Activated T-cell treated with anti-CD3 and anti-CD28 coated beads, Interleukin-2, amount 50 U/mL, for 72 hours (primary cell): ENCODE results near the gene IDI1. TPM values are rescaled to one million over a fixed set of nuclear protein-coding genes. Genes with fewer than 3 reads are reported as not detected.
A peak's percentile ranks its signal among the peaks of the same experiment; 100 is the strongest.
"Not testable (repeated sequence)": the region's sequence is repeated elsewhere in the genome, so short reads cannot be mapped to it uniquely, and the experiment has no call there.

Experiments
- ATAC-seq, 2 donors: fragments of 150-1000 bp; cut with Tn5 transposase; replicated peaks in 1 of 2; 2 replicates each; pipeline ENCODE4 v1.10.0; 2021; ENCODE audit warnings: moderate library complexity in 2 of 2, mild to moderate bottlenecking in 1 of 2
- DNase-seq, 2 donors: peaks; one replicate each; pipeline ENCODE4 v3.0.0; 2021 to 2022; ENCODE audit warnings: mixed read lengths in 1 of 2
- H3K27ac Mint-ChIP-seq: one replicate; pipeline ENCODE4 v1.8.0; 2022; ENCODE audit warnings: mild to moderate bottlenecking, moderate library complexity, mixed read lengths
- H3K27me3 Mint-ChIP-seq: one replicate; pipeline ENCODE4 v1.8.0; 2022; ENCODE audit warnings: low read depth, mixed read lengths
- H3K36me3 Mint-ChIP-seq, 2 donors: one replicate each; pipeline ENCODE4 v1.8.0; 2022; ENCODE audit warnings: mixed read lengths in 2 of 2, mild to moderate bottlenecking in 1 of 2; ENCODE audit not compliant: insufficient read depth in 2 of 2
- H3K4me1 Mint-ChIP-seq: one replicate; pipeline ENCODE4 v1.8.0; 2022; ENCODE audit warnings: low read depth, mixed read lengths
- H3K4me3 Mint-ChIP-seq, 2 donors: one replicate each; pipeline ENCODE4 v1.8.0; 2022; ENCODE audit warnings: mild to moderate bottlenecking in 2 of 2, mixed read lengths in 2 of 2, moderate library complexity in 2 of 2
- H3K9me3 Mint-ChIP-seq, 2 donors: one replicate each; pipeline ENCODE4 v1.8.0; 2022; ENCODE audit warnings: mixed read lengths in 2 of 2
- total RNA-seq, 2 donors: library from RNA; stranded (reverse); gene quantifications; one replicate each; pipeline ENCODE4 v1.2.3, GENCODE V29; 2022

The IDI1 gene
- total RNA-seq, 2 donors from 2014 or later, result 37.4 to 46.7 TPM

GRCh38 chr10:1038769-1039168, 10.2 kb downstream of the IDI1 start:
- H3K27ac Mint-ChIP-seq, H3K9me3 Mint-ChIP-seq, ATAC-seq, DNase-seq, H3K4me3 Mint-ChIP-seq, H3K27me3 Mint-ChIP-seq, H3K4me1 Mint-ChIP-seq: not testable (repeated sequence)
- H3K36me3 Mint-ChIP-seq, result peaks cover 4 to 11% of the 10 kb centered on the region in 2 donors

- ATAC-seq (no peak), DNase-seq (no peak)
- H3K9me3 Mint-ChIP-seq, result no peaks in the 10 kb centered on the region
- H3K36me3 Mint-ChIP-seq, result peaks cover 0 to 6% of the 10 kb centered on the region in 2 donors
- no peak overlapping the region for H3K4me3 Mint-ChIP-seq
- H3K27me3 Mint-ChIP-seq, result no peaks in the 10 kb centered on the region
- H3K27ac Mint-ChIP-seq, result no peak overlapping the region
- H3K4me1 Mint-ChIP-seq, result no peaks in the 10 kb centered on the region
Observed at GRCh38 chr10:1037098-1037497, 11.8 kb downstream of the IDI1 start.

GRCh38 chr10:1036341-1036791, 12.6 kb downstream of the IDI1 start:
- Mint-ChIP-seq H3K27ac (peak overlapping the region; percentile 68), H3K9me3 (no peaks in the 10 kb centered on the region), H3K36me3 (peaks cover 0 to 6% of the 10 kb centered on the region in 2 donors), H3K4me1 (no peaks in the 10 kb centered on the region), H3K4me3 (peak overlapping the region in 1 of 2 donors; percentile 36), H3K27me3 (no peaks in the 10 kb centered on the region)
- DNase-seq (peak in 1 of 2 donors; percentile 41), ATAC-seq (peak; percentile 69 to 99)

- no peak for ATAC-seq
- no peak for DNase-seq
- Mint-ChIP-seq H3K27me3 (no peaks in the 10 kb centered on the region), H3K4me3 (no peak overlapping the region), H3K36me3 (peaks cover 0 to 4% of the 10 kb centered on the region in 2 donors), H3K27ac (no peak overlapping the region), H3K4me1 (no peaks in the 10 kb centered on the region), H3K9me3 (no peaks in the 10 kb centered on the region)
Observed at GRCh38 chr10:1035201-1035600, 13.7 kb downstream of the IDI1 start.

- no peak overlapping the region for H3K27ac Mint-ChIP-seq
- ATAC-seq (no peak), DNase-seq (no peak)
- no peaks in the 10 kb centered on the region for H3K27me3 Mint-ChIP-seq
- H3K4me1 Mint-ChIP-seq, result no peaks in the 10 kb centered on the region
- H3K9me3 Mint-ChIP-seq, result no peaks in the 10 kb centered on the region
- H3K4me3 Mint-ChIP-seq, result no peak overlapping the region
- peaks cover 0 to 3% of the 10 kb centered on the region in 2 donors for H3K36me3 Mint-ChIP-seq
Observed at GRCh38 chr10:1034758-1035157, 14.2 kb downstream of the IDI1 start.

- no peaks in the 10 kb centered on the region for H3K4me1 Mint-ChIP-seq
- peaks cover 0 to 3% of the 10 kb centered on the region in 2 donors for H3K36me3 Mint-ChIP-seq
- H3K4me3 Mint-ChIP-seq, result no peak overlapping the region
- H3K27ac Mint-ChIP-seq, result no peak overlapping the region
- ATAC-seq (no peak), DNase-seq (no peak)
- no peaks in the 10 kb centered on the region for H3K9me3 Mint-ChIP-seq
- no peaks in the 10 kb centered on the region for H3K27me3 Mint-ChIP-seq
Observed at GRCh38 chr10:1033601-1034000, 15.3 kb downstream of the IDI1 start.

GRCh38 chr10:1029838-1030237, 19.1 kb downstream of the IDI1 start:
- peaks cover 0 to 7% of the 10 kb centered on the region in 2 donors for H3K36me3 Mint-ChIP-seq
- no peak overlapping the region for H3K4me3 Mint-ChIP-seq
- H3K4me1 Mint-ChIP-seq, result no peaks in the 10 kb centered on the region
- H3K27me3 Mint-ChIP-seq, result no peaks in the 10 kb centered on the region
- no peak overlapping the region for H3K27ac Mint-ChIP-seq
- DNase-seq, result no peak
- H3K9me3 Mint-ChIP-seq, result no peaks in the 10 kb centered on the region
- no peak for ATAC-seq

GRCh38 chr10:1026578-1026977, 22.3 kb downstream of the IDI1 start:
- DNase-seq, result no peak
- peaks cover 0 to 9% of the 10 kb centered on the region in 2 donors for H3K36me3 Mint-ChIP-seq
- no peak for ATAC-seq

GRCh38 chr10:1025683-1026082, 23.2 kb downstream of the IDI1 start, which contains the start of gene IDI2:
TSS of gene IDI2 (minus strand) at chr10:1025859. CDS start at chr10:1024723, 1,136 bp downstream.
- Mint-ChIP-seq H3K36me3 (peaks cover 0 to 9% of the 10 kb centered on the region in 2 donors), H3K27ac (no peak within 1 kb of the TSS), H3K27me3 (no peaks in the 10 kb centered on the region), H3K4me3 (no peak within 1 kb of the TSS), H3K9me3 (no peaks in the 10 kb centered on the region), H3K4me1 (no peaks in the 10 kb centered on the region)
- DNase-seq, result no peak
- ATAC-seq, result no peak

More at GRCh38 chr10:1026578-1026977, 22.3 kb downstream of the IDI1 start:
- Mint-ChIP-seq H3K27ac (no peak overlapping the region), H3K27me3 (no peaks in the 10 kb centered on the region), H3K4me1 (no peaks in the 10 kb centered on the region), H3K9me3 (no peaks in the 10 kb centered on the region), H3K4me3 (no peak overlapping the region)

- H3K27me3 Mint-ChIP-seq, result no peaks in the 10 kb centered on the region
- no peak overlapping the region for H3K4me3 Mint-ChIP-seq
- no peaks in the 10 kb centered on the region for H3K4me1 Mint-ChIP-seq
- no peak for ATAC-seq
- no peak for DNase-seq
- H3K36me3 Mint-ChIP-seq, result peaks cover under 1 to 16% of the 10 kb centered on the region in 2 donors
- no peaks in the 10 kb centered on the region for H3K9me3 Mint-ChIP-seq
- no peak overlapping the region for H3K27ac Mint-ChIP-seq
Observed at GRCh38 chr10:1024103-1024502, 24.8 kb downstream of the IDI1 start.

GRCh38 chr10:1022413-1022812, 26.5 kb downstream of the IDI1 start:
- Mint-ChIP-seq H3K9me3 (no peaks in the 10 kb centered on the region), H3K27ac (no peak overlapping the region), H3K27me3 (no peaks in the 10 kb centered on the region), H3K36me3 (peaks cover 2 to 26% of the 10 kb centered on the region in 2 donors), H3K4me1 (no peaks in the 10 kb centered on the region), H3K4me3 (no peak overlapping the region)
- ATAC-seq (no peak), DNase-seq (no peak)

- no peaks in the 10 kb centered on the region for H3K4me1 Mint-ChIP-seq
- H3K9me3 Mint-ChIP-seq, result no peaks in the 10 kb centered on the region
- peak in 1 of 2 donors; percentile 24 for ATAC-seq
- DNase-seq, result no peak
- H3K27ac Mint-ChIP-seq, result no peak overlapping the region
- H3K27me3 Mint-ChIP-seq, result no peaks in the 10 kb centered on the region
- H3K36me3 Mint-ChIP-seq, result peaks cover 4 to 36% of the 10 kb centered on the region in 2 donors
- H3K4me3 Mint-ChIP-seq, result no peak overlapping the region
Observed at GRCh38 chr10:1020958-1021357, 28.0 kb downstream of the IDI1 start.

- H3K27me3 Mint-ChIP-seq, result no peaks in the 10 kb centered on the region
- H3K4me1 Mint-ChIP-seq, result no peaks in the 10 kb centered on the region
- H3K4me3 Mint-ChIP-seq, result no peak overlapping the region
- no peaks in the 10 kb centered on the region for H3K9me3 Mint-ChIP-seq
- peaks cover 4 to 37% of the 10 kb centered on the region in 2 donors for H3K36me3 Mint-ChIP-seq
- ATAC-seq, result no peak
- DNase-seq, result no peak
- H3K27ac Mint-ChIP-seq, result no peak overlapping the region
Observed at GRCh38 chr10:1020460-1020859, 28.5 kb downstream of the IDI1 start.

- no peaks in the 10 kb centered on the region for H3K9me3 Mint-ChIP-seq
- DNase-seq (no peak), ATAC-seq (no peak)
- no peaks in the 10 kb centered on the region for H3K4me1 Mint-ChIP-seq
- peaks cover 4 to 42% of the 10 kb centered on the region in 2 donors for H3K36me3 Mint-ChIP-seq
- no peaks in the 10 kb centered on the region for H3K27me3 Mint-ChIP-seq
- no peak overlapping the region for H3K27ac Mint-ChIP-seq
- no peak overlapping the region for H3K4me3 Mint-ChIP-seq
Observed at GRCh38 chr10:1019362-1019761, 29.6 kb downstream of the IDI1 start.
